SK-N-SH treated with all-trans-retinoic acid at 6 μM for 48 hours (cell line): Measurements from ENCODE around the gene ATP9A.
A peak's percentile ranks its signal among the peaks of the same experiment; 100 is the strongest.

Source experiments
- CREB5 ChIP-seq: fragments of 250-450 bp; sonication (Bioruptor Pico); IDR thresholded peaks from 2 replicates; pipeline ENCODE4 v1.5.1; 2020; ENCODE audit warnings: low read depth, mild to moderate bottlenecking, moderate library complexity
- PATZ1 ChIP-seq: fragments of 250-450 bp; sonication (Bioruptor Pico); IDR thresholded peaks from 2 replicates; pipeline ENCODE4 v1.8.0; 2020; ENCODE audit warnings: mild to moderate bottlenecking, moderate library complexity, borderline replicate concordance
- SNAI2 ChIP-seq: fragments of 250-450 bp; sonication (Bioruptor Pico); IDR thresholded peaks from 2 replicates; pipeline ENCODE4 v1.5.0; 2020; ENCODE audit warnings: mild to moderate bottlenecking, moderate library complexity
- ZC3H10 ChIP-seq: fragments of 250-450 bp; sonication (Bioruptor Pico); IDR thresholded peaks from 2 replicates; pipeline ENCODE4 v1.5.1; 2021; ENCODE audit warnings: mild to moderate bottlenecking, moderate library complexity
- TF ChIP-seq, protein P1 (sequence below): fragments of 250-450 bp; sonication (Bioruptor Pico); IDR thresholded peaks from 2 replicates; pipeline ENCODE4 v1.5.0; 2020; ENCODE audit warnings: mild to moderate bottlenecking, moderate library complexity

GRCh38 chr20:51631953-51632352, 136.2 kb downstream of the ATP9A start:
- TF ChIP-seq PATZ1 (no peak), SNAI2 (CRISPR knock-in tag) (no peak), ZC3H10 (CRISPR knock-in tag) (no peak), CREB5 (CRISPR knock-in tag) (no peak)
- TF ChIP-seq, protein P1, sequence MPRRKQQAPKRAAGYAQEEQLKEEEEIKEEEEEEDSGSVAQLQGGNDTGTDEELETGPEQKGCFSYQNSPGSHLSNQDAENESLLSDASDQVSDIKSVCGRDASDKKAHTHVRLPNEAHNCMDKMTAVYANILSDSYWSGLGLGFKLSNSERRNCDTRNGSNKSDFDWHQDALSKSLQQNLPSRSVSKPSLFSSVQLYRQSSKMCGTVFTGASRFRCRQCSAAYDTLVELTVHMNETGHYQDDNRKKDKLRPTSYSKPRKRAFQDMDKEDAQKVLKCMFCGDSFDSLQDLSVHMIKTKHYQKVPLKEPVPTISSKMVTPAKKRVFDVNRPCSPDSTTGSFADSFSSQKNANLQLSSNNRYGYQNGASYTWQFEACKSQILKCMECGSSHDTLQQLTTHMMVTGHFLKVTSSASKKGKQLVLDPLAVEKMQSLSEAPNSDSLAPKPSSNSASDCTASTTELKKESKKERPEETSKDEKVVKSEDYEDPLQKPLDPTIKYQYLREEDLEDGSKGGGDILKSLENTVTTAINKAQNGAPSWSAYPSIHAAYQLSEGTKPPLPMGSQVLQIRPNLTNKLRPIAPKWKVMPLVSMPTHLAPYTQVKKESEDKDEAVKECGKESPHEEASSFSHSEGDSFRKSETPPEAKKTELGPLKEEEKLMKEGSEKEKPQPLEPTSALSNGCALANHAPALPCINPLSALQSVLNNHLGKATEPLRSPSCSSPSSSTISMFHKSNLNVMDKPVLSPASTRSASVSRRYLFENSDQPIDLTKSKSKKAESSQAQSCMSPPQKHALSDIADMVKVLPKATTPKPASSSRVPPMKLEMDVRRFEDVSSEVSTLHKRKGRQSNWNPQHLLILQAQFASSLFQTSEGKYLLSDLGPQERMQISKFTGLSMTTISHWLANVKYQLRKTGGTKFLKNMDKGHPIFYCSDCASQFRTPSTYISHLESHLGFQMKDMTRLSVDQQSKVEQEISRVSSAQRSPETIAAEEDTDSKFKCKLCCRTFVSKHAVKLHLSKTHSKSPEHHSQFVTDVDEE (CRISPR knock-in tag), result 0 out of 2 replicates have a peak, but pooled peaks have one; percentile 8
